Smooth muscle cell of the brain vasculature (primary cell): ENCODE measurements around the gene KCNB1.

Experiments used
- DNase-seq: peaks from one replicate; pipeline ENCODE4 v3.0.0-alpha.2; 2012; ENCODE audit warnings: low read depth, low spot score

KCNB1 gene

GRCh38 chr20:49501917-49502316 is 19.4 kb upstream of the KCNB1 start:
- no peak for DNase-seq

GRCh38 chr20:49497398-49497669 is 14.9 kb upstream of the KCNB1 start:
- DNase-seq = no peak

DNA sequence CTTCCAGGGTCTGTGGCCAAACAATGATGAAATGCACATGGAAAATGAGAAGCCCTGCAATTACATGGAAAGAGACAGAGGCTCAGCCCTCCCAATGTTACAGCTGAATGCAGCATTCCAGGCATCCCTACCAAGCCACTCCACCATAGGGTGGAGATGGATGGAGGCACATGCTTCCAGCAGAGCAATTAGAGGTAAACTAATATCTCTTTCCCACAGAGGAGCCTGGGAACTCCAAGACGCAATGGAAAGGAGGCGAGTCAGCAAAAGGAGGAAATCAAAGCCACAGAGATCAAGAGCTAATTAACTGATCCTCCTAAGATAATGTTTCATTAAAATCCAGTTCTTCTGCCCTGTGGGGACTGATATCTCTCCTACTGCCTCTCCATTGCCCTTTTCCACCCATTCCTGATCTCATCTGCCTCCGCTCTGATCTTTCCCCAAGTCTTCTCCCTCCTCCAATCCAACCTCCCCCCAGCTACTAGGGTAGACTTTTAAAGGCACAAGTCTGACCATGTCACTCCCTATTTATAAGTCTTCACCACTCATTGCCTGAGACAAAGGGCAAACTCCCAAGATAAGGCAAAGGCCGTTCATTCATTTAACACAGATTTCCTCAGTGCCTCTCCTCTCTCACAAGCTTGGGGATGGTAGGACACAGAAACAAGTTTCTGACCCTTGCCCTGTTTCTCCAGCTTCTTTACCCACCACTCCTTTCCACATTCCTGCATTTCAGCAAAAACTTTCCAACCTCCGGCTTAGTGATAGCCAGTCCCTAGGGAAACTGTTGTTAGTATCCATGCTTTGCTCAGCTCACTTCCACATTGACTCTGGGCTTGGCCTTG is 14.3 kb upstream of the KCNB1 start:
- no peak for DNase-seq

DNA sequence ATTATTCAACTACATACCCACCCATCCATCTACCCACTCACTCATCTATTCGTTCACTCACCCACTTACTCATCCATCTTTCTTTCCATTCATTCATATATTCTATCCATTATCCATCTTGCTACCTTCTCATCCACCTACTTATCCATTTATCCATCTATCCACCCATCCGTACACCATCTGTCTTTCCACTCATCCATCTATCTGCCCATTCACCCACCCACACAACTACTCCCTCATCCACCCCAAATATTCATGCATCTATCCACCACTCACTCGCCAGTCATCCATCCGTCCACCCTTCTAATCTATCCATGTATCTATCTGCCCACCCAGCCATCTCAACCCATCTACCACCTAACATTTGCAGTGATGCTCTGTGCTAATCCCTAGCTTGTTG is 13.6 kb upstream of the KCNB1 start:
- DNase-seq = no peak

- DNase-seq = no peak
These were observed 8.2 kb upstream of the KCNB1 start for GRCh38 chr20:49490689-49491088.

GRCh38 chr20:49489688-49490087 is 7.2 kb upstream of the KCNB1 start:
- no peak for DNase-seq

DNA sequence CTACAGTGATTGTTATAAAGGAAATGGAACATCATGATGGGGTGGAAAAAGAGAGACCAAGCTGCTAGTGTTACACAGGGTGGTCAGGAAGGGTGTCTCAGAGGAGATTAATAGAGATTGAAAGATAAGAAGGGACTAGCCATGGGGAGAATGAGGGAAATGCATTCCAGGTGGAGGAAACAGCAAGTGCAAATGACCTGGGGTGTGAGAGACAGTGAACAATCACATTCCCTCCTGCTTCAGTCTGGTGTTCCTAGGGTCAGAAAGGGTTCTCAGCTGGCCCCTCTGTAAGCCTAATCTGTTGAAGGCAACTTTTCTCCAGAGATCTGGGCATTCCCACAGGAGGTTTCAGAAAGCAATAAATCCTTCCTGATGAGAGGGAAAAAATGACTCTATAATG is 3.6 kb upstream of the KCNB1 start:
- DNase-seq = no peak

GRCh38 chr20:49485563-49485962 is 3.1 kb upstream of the KCNB1 start:
- DNase-seq = no peak

GRCh38 chr20:49484180-49485140 is 2.0 kb upstream of the KCNB1 start:
- DNase-seq = peak; percentile 52

- DNase-seq = no peak
These were observed 1.2 kb upstream of the KCNB1 start for GRCh38 chr20:49483696-49484123.

GRCh38 chr20:49483018-49483695 is 689 bp upstream of the KCNB1 start:
- DNase-seq = no peak

- no peak for DNase-seq
These were observed 295 bp downstream of the KCNB1 start for GRCh38 chr20:49482173-49482572.

- DNase-seq = no peak
These were observed 1.4 kb downstream of the KCNB1 start for GRCh38 chr20:49481116-49481515.

DNA sequence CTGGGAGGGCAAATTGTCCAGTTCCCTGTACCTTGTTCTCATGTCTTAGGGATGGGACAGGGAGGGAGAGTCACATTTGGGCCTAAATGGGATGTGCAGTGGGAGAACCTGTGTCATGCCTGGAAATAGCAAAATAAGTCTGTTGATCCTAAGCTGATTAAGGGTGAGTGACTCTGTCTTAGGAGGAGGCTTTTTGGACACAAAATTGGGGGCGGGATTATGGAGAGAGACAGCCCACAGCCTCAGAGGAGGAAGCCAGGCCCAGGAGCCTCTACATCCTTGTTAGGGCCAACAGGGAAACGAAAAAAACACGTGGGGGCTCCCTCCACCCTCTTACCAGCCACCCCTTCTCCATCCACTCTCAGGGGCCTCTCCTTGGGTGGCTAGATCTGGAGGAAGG is 2.2 kb downstream of the KCNB1 start:
- DNase-seq = no peak

- no peak for DNase-seq
These were observed 2.7 kb downstream of the KCNB1 start for GRCh38 chr20:49479785-49480184.

GRCh38 chr20:49478754-49479689 is 3.4 kb downstream of the KCNB1 start:
- no peak for DNase-seq

DNA sequence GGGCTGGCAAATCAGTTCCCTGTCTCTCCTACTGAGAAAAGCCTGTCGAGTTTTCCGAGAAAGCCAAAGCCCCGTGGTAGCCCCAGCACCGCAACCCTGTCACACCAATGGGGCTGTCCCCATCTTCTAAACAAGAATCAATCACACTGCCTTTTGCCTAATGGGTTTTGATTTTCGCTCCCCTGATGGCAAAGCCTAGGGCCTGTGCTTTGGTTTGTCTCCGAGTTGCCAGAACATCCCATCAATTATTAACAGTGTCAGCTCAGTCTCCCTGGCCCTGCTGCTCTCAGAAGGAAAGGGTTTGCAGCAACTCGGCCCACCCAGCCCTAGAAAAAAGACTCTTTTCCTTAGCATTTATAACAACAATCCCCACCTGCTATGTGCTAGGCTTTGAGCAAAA is 4.2 kb downstream of the KCNB1 start:
- DNase-seq = no peak

DNA sequence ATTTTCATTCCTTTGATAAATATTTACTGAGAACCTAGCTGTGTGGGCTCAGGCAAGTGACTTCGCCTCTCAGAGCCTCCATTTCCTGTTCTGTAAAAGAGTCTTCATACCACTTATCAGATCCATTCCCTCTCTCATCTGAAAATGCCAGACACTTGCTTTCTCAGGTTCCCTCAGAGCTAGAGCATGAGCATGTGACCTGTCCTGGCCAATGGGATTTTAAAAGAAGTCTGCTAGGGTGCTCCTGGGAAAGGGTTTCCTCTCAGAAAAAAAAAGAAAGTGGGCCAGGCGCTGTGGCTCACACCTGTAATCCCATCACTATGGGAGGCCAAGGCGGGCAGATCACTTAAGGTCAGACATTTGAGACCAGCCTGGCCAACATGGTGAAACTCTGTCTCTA is 5.3 kb downstream of the KCNB1 start:
- DNase-seq = no peak

DNA sequence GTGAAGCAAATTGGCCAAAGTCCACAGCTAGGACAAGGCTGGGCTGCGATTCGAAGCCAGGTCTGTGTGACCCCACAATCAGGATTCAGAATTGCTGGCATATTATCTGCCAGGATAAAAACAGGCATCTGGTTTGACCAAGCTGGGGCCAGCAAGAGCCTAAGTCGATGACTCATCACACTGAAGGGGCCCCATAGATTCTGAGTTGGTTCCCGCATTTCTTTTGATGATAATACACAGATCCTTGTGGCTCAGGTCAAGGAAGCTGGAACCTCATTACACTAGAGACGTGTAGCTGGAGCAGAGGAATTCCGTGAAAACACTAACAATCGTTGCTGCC is 6.5 kb downstream of the KCNB1 start:
- no peak for DNase-seq

- no peak for DNase-seq
These were observed 7.0 kb downstream of the KCNB1 start for GRCh38 chr20:49475292-49476015.

- DNase-seq = no peak
These were observed 11.1 kb downstream of the KCNB1 start for GRCh38 chr20:49471397-49471796.
